NCI-H460 (cell line): Measurements from ENCODE around the gene COASY. TPM values are rescaled to one million over a fixed set of nuclear protein-coding genes. Genes with fewer than 3 reads are reported as not detected.

Experiments used
- DNase-seq: peaks from one replicate; pipeline ENCODE4 v3.0.0-alpha.2; 2016; ENCODE audit warnings: low read depth; ENCODE audit errors: extremely low read depth
- polyA plus RNA-seq: library from polyadenylated mRNA; depleted of rRNA; stranded (reverse); fragments of >200 nt; gene quantifications from 2 replicates; pipeline ENCODE4 v1.2.3, GENCODE V29; 2014; cell fraction: nucleus; rRNA removed
- total RNA-seq: library from RNA; depleted of rRNA; stranded (reverse); fragments of >200 nt; shearing (Covaris generic); gene quantifications from 2 replicates; pipeline ENCODE4 v1.2.3, GENCODE V29; 2014; rRNA removed

The COASY gene
- 36.5 and 38.1 TPM in 2 replicates for total RNA-seq
- 93.5 and 96.4 TPM in 2 replicates for polyA plus RNA-seq

DNA sequence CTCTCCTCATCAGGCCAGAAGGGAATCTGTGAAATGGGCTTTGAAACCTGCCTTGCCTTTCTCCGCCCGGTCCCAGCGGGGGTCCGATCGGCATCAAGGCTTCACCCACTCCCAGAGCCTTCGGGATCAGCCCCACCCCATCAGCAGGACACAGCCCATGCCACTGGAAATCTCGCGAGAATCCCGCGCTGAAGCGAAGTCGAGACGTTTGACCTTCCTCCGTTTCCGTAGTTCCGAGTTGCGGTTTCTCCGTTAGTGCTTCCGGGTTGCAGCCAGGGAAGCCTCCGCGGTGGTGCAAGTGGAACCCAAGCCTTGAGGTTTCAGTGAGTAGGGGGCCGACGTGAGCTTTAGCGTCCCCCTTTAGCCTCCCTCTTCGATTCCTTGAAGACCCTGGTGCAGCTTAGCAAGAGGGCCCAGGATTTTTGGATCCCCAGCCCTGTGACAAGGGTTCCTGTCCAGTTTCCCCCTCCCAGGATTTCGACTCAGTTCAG lies at the start of gene COASY:
COASY (plus strand) TSS at position 252 of the 491 bp plus-strand sequence. CDS start 475 bp downstream, outside the sequence.
- peak; percentile 98 for DNase-seq

GRCh38 chr17:42512246-42512645 lies 49.7 kb upstream of the COASY start:
- no peak for DNase-seq

DNA sequence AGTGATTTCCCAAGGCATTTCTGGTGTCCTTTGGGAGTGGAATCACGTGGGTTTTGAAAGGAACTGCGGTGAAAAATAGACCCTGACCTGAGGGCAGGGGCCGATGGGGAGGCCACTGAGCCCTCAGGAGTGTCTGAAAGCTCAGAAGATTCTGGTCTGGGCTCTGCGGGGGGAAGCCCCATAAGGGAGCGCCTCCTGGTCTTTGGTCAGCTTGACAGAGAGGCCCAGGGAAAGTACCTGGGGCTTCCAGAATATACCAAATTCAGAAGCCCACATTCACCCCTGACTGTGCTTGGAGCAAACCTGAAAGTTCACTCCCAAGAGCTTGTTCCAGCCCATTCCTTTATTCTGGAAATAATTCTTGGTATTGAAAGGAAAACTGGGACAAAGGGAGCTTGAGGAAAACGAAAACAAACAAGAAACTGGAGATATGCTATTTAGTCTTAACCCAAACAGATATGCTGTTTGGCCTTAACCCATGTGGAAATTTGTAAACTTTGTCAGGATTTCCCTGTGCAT lies 49.2 kb upstream of the COASY start:
- no peak for DNase-seq

GRCh38 chr17:42513686-42514085 lies 48.3 kb upstream of the COASY start:
- DNase-seq = no peak

DNA sequence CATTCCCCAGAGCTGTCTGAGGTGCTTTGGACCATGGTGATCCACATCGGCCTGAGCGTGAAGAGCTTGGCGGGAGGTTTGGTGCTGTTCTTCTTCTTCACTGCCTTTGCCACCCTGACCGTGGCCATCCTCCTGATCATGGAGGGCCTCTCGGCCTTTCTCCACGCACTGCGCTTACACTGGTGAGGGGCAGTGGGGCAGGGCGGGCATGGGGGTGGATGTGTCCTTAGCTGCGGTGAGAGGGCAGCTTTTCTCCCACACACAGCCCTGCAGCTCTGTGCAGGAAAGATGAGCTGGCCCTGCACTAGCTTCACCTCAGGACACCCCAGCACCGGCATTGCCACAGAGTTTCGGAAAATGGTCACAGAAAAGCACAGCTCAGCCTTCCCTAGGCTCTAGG lies 47.7 kb upstream of the COASY start:
- no peak for DNase-seq

DNA sequence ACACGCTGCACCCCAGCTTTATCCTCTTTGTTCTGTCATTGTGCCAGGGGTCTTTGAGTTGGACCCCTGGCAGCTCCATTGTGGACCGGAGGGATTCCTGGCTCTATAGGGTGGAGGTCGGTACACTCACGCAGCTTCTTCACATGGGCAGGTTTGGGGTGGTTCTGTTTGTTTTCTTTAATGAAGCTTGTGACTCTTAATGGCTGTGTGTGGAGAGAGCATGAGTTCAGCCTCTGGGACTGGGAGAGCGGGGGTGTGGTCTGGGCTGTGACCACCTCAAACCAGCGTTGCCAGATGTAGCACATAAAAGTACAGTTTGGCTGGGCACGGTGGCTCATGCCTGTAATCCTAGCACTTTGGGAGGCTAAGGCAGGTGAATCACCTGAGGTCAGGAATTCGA lies 47.1 kb upstream of the COASY start:
- DNase-seq = no peak

GRCh38 chr17:42517516-42517915 lies 44.4 kb upstream of the COASY start:
- peak; percentile 80 for DNase-seq

DNA sequence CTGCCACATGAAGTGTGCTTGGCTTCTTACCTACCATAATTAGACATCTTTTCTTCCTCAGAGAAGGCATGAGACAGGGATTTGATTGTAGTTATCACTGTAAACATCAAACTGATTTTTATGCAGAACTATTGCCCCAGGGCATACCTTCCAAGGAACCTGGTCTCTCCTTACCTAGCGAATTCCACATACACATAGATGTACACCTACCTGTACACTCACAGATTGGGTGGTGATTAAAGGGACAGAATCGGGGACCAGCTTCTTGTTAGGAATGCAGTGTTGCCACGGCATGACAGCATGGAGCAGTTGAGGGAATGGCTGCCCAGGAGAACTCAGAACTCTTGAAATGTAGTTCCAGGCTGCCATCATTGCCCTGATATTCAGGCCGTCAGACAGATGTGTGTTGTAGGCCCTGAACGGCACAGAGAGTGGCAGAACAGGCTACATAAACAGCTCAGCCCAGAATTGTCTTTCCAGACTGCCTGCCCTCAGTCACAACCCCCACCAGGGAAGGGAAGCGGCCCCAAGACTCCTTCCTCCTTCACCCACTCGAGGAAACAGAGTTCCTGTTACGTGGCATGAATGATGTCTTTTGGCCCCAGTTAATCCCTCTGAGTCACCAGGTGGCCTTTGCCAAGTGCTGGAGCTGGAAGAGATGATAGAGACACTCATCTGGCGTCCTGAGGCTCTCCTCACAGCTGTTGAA lies 43.7 kb upstream of the COASY start:
- peak; percentile 79 for DNase-seq

GRCh38 chr17:42518755-42519545 lies 43.0 kb upstream of the COASY start:
- DNase-seq = no peak

DNA sequence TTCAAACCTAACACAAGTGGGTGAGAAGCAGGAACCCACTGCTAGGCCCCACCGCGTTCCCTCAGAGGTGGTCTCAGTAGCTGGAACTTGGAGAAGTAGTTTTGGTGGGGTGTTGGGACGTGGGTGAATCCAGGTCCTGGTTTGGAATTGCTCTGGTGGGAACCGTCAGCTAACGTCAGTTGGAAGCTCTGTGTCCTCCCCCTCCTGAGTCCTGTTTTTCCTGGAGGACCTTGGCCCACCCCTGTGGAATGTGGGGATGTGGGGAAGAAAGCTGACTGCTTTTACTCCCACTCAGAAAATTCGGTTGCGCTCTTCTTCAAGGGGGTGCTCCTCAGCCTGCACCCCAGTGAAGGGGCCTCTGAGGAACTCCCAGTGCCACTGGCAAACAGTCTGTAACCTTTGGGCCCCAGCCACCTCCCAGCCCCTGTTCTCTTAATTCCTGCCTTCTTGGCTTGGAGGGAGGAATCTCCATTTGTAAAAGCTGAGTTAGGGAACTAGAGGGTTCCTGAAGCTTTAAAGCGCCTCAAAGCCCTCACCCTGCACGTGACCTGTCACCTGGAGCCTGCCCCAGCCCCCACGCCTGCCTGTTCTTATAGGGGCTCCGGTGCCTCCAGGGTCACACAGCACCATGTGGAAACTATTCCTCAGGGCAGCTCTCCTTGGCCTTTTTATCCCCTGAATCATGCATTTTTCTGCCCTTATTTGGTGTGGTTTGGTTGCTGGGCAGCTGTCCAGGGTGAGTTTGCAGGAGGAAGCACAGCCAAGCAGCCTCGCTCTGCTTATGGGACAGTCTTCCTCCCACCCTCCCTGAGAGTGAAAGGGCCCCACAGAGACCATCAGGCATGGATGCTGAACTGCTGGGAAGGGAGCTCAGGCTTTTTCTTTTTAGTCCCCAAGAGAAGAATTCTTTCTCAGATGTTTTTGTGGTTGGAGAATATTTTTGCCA lies 42.1 kb upstream of the COASY start:
- DNase-seq = peak; percentile 55

GRCh38 chr17:42520540-42520951 lies 41.4 kb upstream of the COASY start:
- no peak for DNase-seq

DNA sequence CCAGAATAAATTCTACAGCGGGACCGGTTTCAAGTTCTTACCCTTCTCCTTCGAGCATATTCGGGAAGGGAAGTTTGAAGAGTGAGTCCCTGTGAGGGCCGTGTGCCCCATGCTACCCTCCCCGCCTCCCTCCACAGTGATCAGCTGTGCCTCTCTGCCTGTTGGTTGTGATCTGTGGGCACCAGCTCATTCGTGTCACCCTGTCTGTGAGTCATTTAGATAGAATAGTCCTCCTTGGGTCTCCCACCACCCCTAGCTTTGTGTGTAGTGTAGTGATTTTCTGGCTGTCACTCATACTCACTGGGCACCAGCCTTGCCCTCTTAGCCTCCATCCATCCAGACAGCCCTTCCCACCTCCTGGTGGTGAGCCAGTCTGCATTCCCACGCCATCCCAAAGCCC lies 40.9 kb upstream of the COASY start:
- no peak for DNase-seq

GRCh38 chr17:42521666-42522262 lies 40.2 kb upstream of the COASY start:
- no peak for DNase-seq

- DNase-seq = no peak
Measured at GRCh38 chr17:42522263-42522790, 39.6 kb upstream of the COASY start.

GRCh38 chr17:42522798-42523278 lies 39.1 kb upstream of the COASY start:
- no peak for DNase-seq

DNA sequence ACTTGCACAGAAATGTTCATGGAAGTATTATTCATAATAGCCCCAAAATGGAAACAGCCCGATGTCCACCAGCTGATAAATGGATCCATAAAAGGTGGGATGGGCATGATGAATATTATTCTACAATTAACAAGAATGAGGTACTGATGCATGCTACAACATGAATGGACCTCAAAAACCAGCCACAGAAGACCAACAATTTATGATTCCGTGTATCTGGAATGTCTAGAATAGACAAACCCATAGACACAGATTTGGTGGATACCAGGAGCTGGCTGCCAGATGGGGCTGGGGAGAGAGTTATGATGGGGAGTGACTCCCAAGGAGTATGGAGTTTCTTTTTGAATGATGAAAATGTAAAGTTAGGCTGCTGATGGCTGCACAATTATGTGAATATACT lies 36.7 kb upstream of the COASY start:
- DNase-seq = no peak

GRCh38 chr17:42526031-42526444 lies 35.9 kb upstream of the COASY start:
- no peak for DNase-seq

DNA sequence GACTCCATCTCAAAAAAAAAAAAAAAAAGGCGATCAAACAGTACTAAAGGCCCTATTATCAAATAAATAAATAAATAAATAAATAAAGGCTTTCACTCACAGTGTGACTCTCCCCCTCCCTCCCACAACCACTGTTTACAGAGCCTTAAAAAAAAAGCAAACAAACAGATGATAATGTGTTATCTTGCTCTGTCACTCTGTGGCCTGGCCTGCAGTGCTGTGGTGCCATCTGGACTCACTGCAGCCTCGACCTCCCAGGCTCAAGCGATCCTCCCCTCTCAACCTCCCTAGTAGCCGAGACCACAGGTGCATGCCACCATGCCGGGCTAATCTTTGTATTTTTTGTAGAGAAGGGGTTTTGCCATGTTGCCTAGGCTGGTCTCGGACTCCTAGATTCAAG lies 34.0 kb upstream of the COASY start:
- DNase-seq = no peak

GRCh38 chr17:42529061-42529460 lies 32.9 kb upstream of the COASY start:
- DNase-seq = no peak
